SHP77 treated with DMSO at 0.1 percent for 48 hours (cell line): ENCODE measurements around the gene EPHB3.
A peak's percentile ranks its signal among the peaks of the same experiment; 100 is the strongest.

ENCODE experiments used
- DNase-seq: peaks from one replicate; lab custom pipeline; 2025; lab: John Stamatoyannopoulos, UW

EPHB3 gene

GRCh38 chr3:184561061-184561912 is at the start of gene EPHB3:
Gene EPHB3, plus strand, starts transcription at chr3:184561785. Its CDS starts 451 bp downstream, at chr3:184562236.
- DNase-seq = peak; percentile 94

GRCh38 chr3:184512621-184513020 is 49.0 kb upstream of the EPHB3 start:
- no peak for DNase-seq

GRCh38 chr3:184513276-184514170 is 48.1 kb upstream of the EPHB3 start:
- DNase-seq = peak; percentile 41

- DNase-seq = no peak
Observed at GRCh38 chr3:184514171-184514490, 47.5 kb upstream of the EPHB3 start.

GRCh38 chr3:184523825-184524615 is 37.6 kb upstream of the EPHB3 start:
- DNase-seq = no peak

- no peak for DNase-seq
Observed at GRCh38 chr3:184524981-184525336, 36.6 kb upstream of the EPHB3 start.

- no peak for DNase-seq
Observed at GRCh38 chr3:184525337-184526087, 36.1 kb upstream of the EPHB3 start.

GRCh38 chr3:184526088-184526433 is 35.5 kb upstream of the EPHB3 start:
- no peak for DNase-seq

- DNase-seq = no peak
Observed at GRCh38 chr3:184531626-184532280, 29.8 kb upstream of the EPHB3 start.

GRCh38 chr3:184532940-184533732 is 28.4 kb upstream of the EPHB3 start:
- no peak for DNase-seq

GRCh38 chr3:184537885-184538665 is 23.5 kb upstream of the EPHB3 start:
- no peak for DNase-seq

GRCh38 chr3:184538666-184539431 is 22.7 kb upstream of the EPHB3 start:
- DNase-seq = no peak

- no peak for DNase-seq
Observed at GRCh38 chr3:184539801-184540435, 21.7 kb upstream of the EPHB3 start.

GRCh38 chr3:184540777-184541681 is 20.6 kb upstream of the EPHB3 start:
- DNase-seq = peak; percentile 22

GRCh38 chr3:184541886-184542562 is 19.6 kb upstream of the EPHB3 start:
- DNase-seq = no peak

GRCh38 chr3:184542577-184542976 is 19.0 kb upstream of the EPHB3 start:
- DNase-seq = no peak

- no peak for DNase-seq
Observed at GRCh38 chr3:184543256-184543655, 18.3 kb upstream of the EPHB3 start.
